HG02884 (cell line): ENCODE results near the gene NOD2.

Experiments used
- ATAC-seq: cut with Tn5 transposase; IDR thresholded peaks from one replicate; pipeline ENCODE4 v1.9.1; 2021; ENCODE audit warnings: mild to moderate bottlenecking, moderate library complexity; ENCODE audit not compliant: unreplicated experiment

The NOD2 gene

DNA sequence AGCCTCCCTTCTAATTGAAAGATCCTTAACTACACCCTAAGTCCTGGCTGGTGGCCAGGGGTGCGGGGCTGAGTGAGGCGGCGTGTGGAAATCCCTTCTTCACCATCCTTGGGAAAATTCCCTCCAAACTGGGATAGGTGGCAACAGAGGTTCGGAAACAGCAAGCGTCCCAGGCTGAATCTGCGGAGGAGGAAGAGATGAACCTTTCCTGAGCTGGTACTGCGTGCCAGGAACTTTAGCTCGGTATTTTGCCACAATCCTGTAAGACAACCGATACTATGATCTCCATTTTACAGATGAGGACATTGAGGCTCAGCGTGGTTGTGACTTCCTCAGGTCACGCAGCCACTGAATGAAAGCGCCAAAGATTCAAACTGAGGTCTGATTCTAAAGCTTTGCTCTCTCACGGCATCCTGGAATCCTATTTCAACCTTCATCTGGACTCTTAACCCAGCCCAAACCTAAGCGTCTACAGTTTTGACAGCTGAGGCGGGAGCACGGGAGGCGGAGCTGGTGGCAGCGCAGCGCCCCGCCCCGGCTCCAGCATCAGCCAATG lies 47.9 kb downstream of the NOD2 start:
- ATAC-seq, result peak; percentile 1

DNA sequence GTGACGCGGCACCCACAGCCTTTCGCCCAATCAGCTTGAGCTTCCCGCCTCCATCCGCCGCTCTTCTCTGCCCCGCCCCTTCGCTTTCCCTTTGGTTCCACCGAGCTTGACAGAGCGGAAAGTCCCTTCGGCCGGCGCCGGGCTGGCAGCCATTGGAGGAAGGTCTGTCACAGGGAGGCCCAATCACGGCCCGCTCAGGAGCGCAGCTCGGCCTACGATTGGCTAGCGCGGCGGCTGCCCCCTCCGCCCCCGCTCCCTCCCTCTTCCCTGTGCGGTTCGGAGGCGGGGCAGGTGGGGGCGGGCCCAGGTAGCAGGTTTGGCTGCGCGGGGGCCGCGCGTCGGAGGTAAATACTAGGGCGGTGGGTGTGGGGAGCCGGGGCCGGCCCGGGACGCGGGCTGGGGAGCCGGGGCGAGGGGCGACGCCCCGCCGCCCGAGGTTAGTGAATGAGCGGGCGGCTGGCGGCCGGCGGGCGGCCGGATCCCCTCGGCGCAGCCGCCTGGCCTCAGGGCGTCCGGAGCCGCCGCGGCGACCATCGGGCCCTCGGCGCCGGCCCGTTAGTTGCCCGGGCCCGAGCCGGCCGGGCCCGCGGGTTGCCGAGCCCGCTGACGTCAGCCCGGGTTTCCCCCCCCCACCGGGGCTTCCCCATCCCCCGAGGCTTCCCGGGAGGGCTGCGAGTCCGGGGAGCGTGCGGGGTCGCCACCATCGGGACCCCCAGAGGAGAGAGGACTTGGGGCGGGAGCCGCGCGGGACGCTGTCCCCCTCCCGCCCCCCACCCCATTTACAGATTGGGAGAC lies 48.6 kb downstream of the NOD2 start, which contains the start of gene CYLD:
CYLD (plus strand) TSS at position 306 of the 795 bp plus-strand sequence. CDS start 7,613 bp downstream, outside the sequence.
- peak; percentile 90 for ATAC-seq

DNA sequence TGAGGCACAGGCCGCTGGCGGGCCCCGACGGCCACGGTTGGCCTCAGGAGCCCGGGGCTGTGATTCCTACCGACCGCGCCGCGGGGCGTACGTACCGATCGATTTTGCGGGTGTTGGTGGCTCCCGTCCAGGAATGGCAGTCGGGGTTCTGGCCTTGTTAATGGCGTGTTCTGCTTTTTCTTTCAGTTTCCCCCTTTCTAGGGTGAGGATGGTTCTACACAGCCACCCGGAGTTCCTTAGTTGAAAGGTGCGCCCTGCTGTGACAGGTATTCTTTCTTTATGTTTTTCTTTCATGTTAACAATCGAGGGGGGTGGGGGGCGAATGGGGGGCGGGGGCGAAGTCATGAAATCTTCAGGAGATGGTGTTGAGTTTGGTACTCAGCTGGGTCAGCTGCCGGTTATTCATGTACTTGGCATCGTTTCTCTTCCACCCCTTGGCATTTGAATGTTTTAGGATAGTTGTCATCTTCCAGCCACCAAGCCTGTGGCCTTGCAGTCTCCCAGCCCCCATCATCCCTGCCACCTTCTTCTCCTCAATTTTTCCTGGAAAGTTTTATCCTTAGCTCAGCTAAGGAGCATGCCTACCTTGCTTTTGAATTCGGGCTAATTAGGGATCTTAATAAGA lies 49.3 kb downstream of the NOD2 start:
- no peak for ATAC-seq

DNA sequence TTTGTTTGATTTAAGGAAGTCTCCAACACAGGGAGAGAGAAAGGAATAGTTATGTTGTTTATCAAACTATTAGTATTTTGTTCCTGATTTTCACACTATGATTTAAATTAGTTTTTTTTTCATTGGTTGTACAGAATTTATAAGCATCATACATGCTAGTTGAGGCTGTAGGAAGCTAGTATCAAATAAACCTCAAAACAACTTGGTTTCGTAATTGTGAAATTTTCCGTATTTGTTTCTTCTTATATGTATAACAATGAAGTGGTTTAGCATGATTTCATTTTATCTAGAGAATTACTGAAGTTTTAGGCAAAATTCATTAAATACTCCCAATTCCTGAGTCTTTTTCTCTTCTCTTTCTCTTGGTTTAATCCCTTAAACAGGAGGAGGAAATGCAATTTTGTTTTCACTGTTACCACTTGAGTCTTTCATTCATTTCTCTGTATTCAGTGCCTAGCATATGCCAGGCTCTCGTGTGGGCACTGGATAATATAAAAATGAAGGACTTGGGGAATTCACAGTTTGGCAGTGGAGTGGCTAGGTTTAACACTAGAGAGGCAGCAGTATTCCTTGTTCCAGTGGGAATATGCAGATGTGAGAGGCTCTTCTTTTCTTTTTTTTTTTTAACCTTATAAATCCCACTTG lies 50.3 kb downstream of the NOD2 start:
- ATAC-seq, result no peak

DNA sequence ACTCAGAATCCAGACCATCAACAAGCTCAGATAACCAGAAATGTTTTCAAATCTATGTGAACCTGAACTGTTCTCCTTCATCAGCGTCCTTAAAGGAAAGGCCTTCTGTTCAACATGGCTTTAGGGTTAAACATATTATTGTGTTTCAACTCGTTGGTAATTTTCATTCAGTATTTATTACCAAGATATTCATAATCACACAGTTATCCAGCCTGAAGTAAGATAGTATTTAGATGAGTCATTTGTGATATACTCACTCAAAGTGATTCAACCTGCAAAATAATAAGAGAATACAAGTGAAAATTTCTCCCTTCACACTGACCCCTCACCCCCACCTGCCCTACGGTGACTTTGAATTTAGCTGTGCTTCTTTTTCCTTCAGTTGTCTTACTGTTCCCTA lies 51.5 kb downstream of the NOD2 start:
- no peak for ATAC-seq

DNA sequence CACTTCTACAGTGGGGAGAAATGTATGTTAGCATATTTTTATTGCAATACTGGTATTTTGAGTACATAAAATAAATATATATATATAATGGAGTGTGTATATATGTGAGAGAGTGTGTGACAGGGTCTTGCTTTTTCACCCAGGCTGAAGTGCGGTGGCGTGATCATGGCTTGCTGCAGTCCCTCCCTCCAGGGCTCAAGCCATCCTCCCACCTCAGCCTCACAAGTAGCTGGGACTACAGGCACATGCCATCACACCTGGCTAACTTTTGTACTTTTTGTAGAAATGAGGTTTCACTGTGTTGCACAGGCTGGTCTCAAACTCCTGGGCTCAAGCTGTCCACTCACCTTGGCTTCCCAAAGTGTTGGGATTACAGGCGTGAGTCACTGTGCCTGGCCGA lies 52.5 kb downstream of the NOD2 start:
- ATAC-seq, result no peak

GRCh38 chr16:50747207-50747956 lies 54.0 kb downstream of the NOD2 start:
- ATAC-seq, result no peak

DNA sequence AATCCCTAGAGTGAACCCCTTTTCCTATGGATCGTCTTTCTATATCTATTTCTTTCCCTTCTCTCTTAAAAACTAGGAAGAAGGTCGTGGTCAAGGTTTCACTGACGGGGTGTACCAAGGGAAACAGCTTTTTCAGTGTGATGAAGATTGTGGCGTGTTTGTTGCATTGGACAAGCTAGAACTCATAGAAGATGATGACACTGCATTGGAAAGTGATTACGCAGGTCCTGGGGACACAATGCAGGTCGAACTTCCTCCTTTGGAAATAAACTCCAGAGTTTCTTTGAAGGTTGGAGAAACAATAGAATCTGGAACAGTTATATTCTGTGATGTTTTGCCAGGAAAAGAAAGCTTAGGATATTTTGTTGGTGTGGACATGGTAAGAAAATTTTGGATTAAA lies 58.1 kb downstream of the NOD2 start:
- ATAC-seq, result no peak

DNA sequence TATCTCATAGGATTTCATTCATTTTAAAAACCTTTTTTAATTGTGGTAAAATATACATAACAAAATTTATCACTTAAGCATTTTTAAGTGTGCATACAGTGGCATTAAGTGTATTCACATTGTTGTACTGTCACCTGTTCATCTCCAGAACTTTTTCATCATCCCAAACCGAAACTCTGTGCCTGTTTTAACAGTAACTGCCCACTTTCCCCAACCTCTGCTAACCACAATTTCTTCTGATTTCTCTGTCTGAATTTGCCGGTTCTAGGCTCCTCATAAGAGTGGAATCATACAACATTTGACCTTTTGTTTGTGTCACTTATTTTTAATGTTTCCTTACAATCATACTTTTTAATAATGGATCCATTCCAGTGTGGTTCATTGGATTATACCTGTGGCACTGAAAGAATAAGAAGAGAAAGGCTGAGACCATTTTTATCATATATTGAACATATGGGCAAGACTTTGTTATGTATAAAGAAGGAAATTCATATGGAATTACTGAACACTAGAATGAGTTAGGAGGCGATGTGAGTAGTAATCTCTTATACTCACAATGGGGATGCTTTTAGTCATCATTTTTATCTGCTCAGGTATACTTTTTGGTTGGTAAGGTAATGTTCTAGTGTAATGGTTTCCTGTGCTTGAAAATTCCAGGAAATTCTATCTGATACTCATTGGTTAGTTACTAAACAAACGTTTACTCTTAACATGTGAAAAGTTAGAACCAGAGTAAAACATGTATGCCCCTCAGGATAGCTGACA lies 59.2 kb downstream of the NOD2 start:
- no peak for ATAC-seq

GRCh38 chr16:50756473-50756872 lies 63.1 kb downstream of the NOD2 start:
- ATAC-seq, result no peak

GRCh38 chr16:50761267-50761666 lies 67.9 kb downstream of the NOD2 start:
- no peak for ATAC-seq

GRCh38 chr16:50762241-50762640 lies 68.8 kb downstream of the NOD2 start:
- no peak for ATAC-seq

- ATAC-seq, result no peak
Measured at GRCh38 chr16:50763211-50763610, 69.8 kb downstream of the NOD2 start.

GRCh38 chr16:50765260-50765659 lies 71.9 kb downstream of the NOD2 start:
- no peak for ATAC-seq

GRCh38 chr16:50765861-50766260 lies 72.5 kb downstream of the NOD2 start:
- ATAC-seq, result no peak

DNA sequence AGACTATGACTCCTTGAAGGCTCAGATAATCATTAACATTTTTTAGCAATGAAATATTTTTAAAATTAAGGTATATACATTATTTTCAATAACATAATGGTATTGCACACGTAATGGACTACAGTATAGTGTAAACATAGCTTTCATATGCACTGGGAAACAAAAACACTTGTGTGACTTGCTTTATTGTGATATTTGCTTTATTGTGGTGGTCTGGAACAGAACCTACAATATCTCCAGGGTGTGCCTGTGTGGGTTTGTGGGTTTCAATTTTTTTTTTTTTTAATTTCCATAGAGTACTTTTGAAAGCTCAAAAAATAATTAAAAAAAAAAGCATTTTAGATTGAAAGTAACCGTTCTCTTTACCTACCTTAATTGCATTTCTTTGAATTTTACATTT lies 73.8 kb downstream of the NOD2 start:
- ATAC-seq, result no peak

- no peak for ATAC-seq
Measured at GRCh38 chr16:50771366-50771765, 78.0 kb downstream of the NOD2 start.

DNA sequence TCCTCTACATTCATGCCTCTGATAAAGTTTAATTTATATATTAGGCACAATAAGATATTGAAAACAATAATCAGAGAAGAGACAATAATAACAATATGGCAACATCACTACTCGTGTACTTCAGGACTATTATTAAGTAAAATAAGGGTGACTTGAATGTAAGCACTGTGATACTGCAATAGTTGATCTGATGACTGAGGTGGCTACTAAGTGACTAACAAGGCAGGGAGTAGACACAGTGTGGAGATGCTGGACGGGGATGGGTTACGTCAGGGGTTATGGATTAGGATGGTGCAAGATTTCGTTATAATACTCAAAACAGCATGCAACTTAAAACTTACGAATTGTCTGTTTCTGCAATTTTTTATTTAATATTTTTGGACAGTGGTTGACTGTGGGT lies 81.0 kb downstream of the NOD2 start:
- ATAC-seq, result no peak

- no peak for ATAC-seq
Measured at GRCh38 chr16:50774960-50775359, 81.6 kb downstream of the NOD2 start.

GRCh38 chr16:50776037-50776436 lies 82.6 kb downstream of the NOD2 start:
- no peak for ATAC-seq
